D721Med (cell line): ENCODE results near the gene GPX8.
A peak's percentile ranks its signal among the peaks of the same experiment; 100 is the strongest.

Experiments used
- DNase-seq: peaks from one replicate; pipeline ENCODE4 v3.0.0; 2011; ENCODE audit warnings: low spot score; ENCODE audit not compliant: insufficient read length
- FAIRE-seq: peaks from 2 replicates; lab custom pipeline; 2011; peaks lifted over from hg19 to GRCh38; lab: Jason Lieb, UNC
- TF ChIP-seq, protein P1 (sequence below): IDR thresholded peaks from 2 replicates; pipeline ENCODE4 v1.5.1; 2012; ENCODE audit warnings: mild to moderate bottlenecking, control low read depth; ENCODE audit not compliant: insufficient read depth; ENCODE audit errors: missing control alignments

The GPX8 gene

GRCh38 chr5:55172051-55172899, 12.3 kb downstream of the GPX8 start:
- FAIRE-seq (peak; percentile 58), DNase-seq (peak; percentile 22)
- TF ChIP-seq, protein P1, sequence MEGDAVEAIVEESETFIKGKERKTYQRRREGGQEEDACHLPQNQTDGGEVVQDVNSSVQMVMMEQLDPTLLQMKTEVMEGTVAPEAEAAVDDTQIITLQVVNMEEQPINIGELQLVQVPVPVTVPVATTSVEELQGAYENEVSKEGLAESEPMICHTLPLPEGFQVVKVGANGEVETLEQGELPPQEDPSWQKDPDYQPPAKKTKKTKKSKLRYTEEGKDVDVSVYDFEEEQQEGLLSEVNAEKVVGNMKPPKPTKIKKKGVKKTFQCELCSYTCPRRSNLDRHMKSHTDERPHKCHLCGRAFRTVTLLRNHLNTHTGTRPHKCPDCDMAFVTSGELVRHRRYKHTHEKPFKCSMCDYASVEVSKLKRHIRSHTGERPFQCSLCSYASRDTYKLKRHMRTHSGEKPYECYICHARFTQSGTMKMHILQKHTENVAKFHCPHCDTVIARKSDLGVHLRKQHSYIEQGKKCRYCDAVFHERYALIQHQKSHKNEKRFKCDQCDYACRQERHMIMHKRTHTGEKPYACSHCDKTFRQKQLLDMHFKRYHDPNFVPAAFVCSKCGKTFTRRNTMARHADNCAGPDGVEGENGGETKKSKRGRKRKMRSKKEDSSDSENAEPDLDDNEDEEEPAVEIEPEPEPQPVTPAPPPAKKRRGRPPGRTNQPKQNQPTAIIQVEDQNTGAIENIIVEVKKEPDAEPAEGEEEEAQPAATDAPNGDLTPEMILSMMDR: peak; percentile 94

DNA sequence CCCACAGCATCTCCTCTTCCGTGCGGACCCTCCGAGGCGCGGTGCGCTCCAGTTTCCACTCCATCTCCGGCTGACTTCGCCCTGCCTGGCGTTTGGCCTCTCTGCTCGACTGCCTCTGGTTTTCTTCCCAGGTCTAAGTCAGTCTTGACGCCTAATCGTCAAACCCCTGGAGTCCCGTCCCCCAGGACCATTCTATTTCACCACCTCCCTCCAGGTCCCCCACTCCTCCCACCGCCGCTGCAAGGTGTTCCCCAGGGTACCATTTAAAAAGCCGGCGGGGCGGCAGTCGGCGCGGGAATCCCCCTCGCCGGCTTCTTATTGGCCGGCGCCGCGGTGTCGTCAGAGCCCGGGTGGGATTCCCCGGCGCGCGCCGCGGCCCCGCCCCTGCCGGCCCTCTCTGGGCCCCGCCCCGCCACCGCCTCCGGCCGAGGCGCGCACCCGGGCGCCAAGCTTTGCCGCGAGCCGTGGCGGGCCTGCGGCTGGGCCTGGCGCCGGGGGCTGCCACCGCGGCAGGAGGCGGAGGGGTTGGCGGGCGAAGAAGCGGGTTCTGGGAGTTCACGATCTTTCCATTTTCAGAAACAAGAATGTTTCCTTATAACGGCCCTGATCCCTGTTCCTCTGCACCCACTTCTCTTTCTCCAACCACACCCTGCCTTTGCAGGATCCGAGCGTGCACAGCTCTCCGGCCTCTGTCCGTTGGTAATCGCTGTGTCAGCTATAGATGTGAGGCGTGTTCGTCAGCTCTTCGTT, 13.1 kb downstream of the GPX8 start, which contains the start of gene CDC20B:
Gene CDC20B (minus strand): TSS at position 241 of the 750 bp plus-strand sequence. CDS start 177 bp downstream, at position 64.
- FAIRE-seq (no peak), DNase-seq (peak; percentile 61)
- TF ChIP-seq, protein P1: no peak

- no peak for DNase-seq
- FAIRE-seq: no peak
- TF ChIP-seq, protein P1: no peak
Observed at GRCh38 chr5:55173687-55174230, 13.8 kb downstream of the GPX8 start.

DNA sequence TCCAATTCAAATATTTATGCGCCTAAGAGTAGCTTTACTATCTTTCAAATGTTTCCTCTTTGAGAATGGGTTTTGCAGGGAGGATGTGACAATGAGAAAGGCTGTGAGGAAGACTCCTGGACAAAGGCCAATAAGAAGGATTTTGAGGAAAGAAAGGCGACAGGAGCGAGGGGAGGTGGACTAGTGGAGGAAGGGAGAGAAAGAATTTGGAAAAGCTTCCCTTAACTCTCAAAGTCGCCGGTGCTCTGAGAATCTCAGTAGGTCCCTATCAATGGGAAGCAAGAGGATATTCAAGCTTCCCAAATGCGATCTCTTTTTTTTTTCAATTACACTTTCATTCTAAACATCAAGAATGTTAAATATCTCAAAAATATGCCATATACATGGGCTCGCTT, 15.8 kb downstream of the GPX8 start:
- FAIRE-seq (no peak), DNase-seq (no peak)
- TF ChIP-seq, protein P1: no peak

- DNase-seq (peak; percentile 33), FAIRE-seq (no peak)
- TF ChIP-seq, protein P1: no peak
Observed at GRCh38 chr5:55176176-55176818, 16.3 kb downstream of the GPX8 start.

DNA sequence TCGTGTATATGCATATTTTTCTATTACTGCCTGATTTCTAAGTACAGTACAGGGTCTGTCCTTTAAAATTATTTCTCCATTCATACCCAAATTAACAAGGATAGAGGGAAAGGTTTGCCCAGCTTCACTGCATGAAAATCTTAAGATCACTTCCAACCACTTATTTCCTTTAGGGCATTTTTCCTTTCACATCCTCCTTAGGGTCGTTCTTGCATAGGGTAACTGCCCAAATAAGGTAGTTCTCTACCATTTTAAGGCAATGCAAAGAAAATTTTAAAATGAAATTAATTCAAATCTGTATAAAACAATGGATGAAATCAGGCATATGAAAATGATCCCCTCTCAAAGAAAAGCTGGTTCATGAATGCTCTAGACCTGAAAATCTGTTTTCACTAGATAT, 17.1 kb downstream of the GPX8 start:
- DNase-seq (no peak), FAIRE-seq (no peak)
- TF ChIP-seq, protein P1: no peak
